Measurements from ENCODE around the gene BNIP5.

DNA sequence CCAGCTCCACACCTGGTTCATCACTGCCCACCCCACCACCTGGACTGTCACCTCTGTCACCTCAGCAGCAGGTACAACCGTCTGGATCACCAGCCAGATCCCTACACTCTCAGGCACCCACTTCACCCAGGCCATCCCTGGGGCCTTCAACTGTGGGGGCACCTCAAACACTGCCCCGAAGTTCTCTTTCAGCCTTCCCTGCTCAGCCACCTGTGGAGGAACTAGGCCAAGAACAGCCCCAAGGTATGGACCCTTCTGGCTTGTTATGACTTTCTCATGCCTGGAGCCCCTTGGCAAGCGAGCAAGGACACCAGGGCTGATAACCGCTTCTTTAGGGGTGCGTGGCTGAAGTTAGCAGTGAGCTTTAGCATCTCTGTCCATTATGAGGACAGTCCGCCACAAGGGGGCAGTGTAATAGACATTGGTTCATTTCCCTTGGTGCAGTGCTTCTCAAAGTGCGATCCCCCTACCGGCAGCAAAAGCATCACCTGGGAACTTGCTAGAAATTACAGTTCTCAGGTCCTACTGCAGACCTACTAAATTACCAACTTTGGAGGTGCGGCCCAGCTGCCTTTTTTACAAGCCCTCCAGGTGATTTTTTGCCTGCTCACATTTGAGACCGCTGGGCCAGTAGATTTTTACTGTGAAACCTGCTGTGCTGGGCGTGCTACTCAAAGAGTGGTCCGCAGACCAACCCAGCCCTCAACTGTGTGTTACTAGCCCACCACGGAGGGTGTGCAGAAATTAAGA is 34.3 kb downstream of the BNIP5 start:
- TF ChIP-seq, protein P1, sequence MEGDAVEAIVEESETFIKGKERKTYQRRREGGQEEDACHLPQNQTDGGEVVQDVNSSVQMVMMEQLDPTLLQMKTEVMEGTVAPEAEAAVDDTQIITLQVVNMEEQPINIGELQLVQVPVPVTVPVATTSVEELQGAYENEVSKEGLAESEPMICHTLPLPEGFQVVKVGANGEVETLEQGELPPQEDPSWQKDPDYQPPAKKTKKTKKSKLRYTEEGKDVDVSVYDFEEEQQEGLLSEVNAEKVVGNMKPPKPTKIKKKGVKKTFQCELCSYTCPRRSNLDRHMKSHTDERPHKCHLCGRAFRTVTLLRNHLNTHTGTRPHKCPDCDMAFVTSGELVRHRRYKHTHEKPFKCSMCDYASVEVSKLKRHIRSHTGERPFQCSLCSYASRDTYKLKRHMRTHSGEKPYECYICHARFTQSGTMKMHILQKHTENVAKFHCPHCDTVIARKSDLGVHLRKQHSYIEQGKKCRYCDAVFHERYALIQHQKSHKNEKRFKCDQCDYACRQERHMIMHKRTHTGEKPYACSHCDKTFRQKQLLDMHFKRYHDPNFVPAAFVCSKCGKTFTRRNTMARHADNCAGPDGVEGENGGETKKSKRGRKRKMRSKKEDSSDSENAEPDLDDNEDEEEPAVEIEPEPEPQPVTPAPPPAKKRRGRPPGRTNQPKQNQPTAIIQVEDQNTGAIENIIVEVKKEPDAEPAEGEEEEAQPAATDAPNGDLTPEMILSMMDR (conservative IDR thresholded peaks at IDR 0.05; ENCODE audit: low read length): peak; percentile 97
- no peak for TF ChIP-seq EZH2phosphoT487 (IDR thresholded peaks at IDR 0.05; ENCODE audit: borderline replicate concordance, low read depth, low read length)
